ENCODE data around the gene ALG6. TPM values are rescaled to one million over a fixed set of nuclear protein-coding genes. Genes with fewer than 3 reads are reported as not detected.

Gene ALG6
- total RNA-seq (2014; rRNA removed; shearing (Covaris generic)): 15.8 and 19.9 TPM in 2 replicates

DNA sequence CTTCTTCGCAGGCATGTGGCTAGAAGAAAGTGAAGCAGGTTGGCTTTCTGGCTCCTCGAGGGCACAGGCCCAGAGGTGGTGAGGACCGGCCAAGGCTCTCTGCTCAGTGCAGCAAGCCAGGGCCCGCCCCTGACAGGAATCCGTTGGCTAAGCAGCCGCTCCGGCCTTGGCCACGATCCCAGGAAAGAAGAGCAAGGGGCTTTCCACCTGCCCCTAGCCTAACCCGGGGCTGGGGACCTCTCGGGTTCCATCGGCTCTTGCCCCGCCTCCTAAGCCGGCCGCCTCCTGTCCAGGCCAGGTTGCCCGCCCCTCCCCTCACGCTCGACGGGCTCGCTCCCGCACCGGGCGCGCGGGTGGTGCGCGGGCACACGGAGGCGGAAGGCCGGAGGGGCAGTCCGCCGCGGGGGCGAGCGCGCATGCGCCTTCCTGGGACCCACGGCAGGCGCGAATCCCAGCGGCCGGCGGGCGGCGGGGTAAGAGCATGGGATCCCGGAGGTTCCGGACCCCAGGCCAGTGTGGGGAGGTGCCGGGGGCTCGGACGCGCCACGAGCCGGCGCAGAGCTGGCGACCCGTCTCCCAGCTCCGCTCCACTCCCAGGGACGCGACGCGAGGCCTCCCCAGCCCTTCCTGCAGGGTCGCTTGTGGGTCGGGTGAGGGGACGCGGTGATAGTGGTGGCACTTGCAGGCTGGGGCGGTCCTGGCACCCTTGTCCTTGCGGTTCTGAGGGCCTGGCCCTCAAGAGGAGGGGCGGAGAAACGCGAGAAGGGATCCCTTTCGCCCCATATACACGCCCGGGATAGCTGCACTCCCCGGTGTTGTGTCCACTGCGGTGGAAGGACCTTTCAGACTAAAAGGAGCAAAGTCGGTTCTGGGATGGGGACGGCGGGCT, at the start of gene ALG6:
ALG6 (plus strand) TSS at position 413 of the 889 bp plus-strand sequence. CDS start 3,351 bp downstream, outside the sequence.
- DNase-seq (ENCODE audit: low read depth): peak; percentile 99

DNA sequence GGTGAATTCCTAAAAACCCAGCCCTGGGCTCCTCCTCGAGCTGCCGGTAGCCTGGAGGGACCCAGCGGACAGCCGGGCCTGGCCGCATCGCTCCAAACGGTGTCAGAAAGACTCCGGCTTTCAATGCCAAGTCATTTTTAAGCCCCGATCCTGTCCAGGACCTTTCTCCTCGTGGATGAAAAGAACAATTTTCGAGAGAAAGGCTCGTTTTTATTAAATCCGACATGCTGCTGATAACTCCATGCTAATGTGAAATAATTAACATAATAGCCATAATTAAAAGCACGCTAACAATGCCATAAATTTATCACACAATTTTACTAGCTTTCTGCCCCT, 49.6 kb upstream of the ALG6 start:
- no peak for DNase-seq (ENCODE audit: low read depth)

GRCh38 chr1:63318201-63318979, 49.0 kb upstream of the ALG6 start:
- no peak for DNase-seq (ENCODE audit: low read depth)

DNA sequence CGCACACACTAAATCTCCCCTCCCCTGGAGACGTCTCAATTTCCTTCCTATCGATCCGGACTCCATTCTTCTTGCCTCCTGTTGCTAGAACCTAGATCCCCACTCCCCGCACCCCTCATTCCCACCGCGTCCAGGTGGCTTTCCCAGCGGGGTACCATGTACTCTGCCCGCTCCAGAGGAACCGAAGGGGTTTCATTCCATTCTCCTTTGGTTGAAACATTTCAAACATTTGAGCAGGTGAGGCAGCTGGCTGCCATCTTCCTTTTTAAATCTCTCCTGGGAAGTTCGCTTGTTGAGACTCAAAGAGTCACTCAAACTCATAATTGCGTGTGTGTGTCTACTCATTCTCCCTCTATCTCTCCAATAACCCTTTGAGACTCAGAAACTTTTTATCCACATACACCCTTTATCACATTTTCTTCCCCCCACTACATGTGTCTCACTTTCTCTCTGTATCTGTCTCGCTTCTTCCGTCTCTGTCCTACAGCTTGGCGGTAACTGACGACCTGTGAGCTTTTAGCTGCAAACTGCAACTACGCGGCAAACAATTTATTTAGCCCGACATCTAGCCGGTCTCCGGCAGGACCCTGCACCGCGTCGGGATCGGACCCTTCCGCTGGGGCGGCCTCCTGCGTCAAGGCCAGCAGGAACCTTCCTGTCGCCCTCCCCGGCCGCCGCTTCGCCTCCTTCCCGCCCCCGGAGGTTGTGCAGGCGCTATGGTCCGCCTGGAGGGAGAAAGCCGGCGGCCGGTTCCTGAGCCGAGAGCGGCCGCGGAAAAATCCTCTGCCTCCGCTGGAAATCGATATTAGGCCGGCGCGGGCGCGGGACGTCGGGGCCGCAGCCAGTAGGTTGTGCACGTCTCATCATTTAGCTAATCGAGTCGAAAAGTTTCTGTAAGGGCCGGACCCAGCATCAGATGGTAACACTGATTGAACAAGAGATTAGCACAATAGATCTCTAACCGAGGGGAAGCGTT, 48.1 kb upstream of the ALG6 start:
- no peak for DNase-seq (ENCODE audit: low read depth)

DNA sequence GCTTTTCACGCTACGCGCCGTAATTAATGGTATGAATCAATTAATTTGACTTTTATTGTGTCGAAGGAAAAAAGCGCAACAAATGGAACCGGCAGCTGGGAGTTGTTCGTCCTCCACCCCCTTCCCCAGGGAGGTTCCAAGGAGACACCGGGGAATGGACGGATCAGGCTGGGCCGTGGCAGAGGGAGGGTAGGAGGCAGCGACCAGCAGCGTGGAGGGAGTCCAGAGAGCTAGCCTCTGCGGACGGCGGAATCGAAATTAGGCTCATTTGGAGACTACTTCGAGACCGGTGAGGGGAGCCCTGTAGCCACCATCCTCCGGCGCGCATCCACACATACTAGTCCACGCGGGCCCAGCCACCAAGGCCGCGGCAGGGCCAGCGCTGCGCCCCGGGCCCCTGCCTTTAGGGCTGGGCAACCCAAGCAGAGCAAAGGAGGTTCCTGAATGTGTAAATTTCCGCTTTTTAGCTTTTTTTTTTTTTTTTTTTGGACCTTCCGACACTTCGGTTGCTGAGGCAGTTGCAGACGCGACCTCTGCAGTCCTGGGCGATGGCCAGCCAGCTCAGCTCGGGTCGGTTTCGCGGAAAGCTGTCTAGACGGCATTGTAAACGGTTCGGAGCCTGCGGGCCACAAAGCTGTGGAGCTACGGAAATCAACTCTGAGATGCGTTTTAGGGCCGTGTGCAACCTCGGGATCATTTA, 47.3 kb upstream of the ALG6 start:
- no peak for DNase-seq (ENCODE audit: low read depth)

DNA sequence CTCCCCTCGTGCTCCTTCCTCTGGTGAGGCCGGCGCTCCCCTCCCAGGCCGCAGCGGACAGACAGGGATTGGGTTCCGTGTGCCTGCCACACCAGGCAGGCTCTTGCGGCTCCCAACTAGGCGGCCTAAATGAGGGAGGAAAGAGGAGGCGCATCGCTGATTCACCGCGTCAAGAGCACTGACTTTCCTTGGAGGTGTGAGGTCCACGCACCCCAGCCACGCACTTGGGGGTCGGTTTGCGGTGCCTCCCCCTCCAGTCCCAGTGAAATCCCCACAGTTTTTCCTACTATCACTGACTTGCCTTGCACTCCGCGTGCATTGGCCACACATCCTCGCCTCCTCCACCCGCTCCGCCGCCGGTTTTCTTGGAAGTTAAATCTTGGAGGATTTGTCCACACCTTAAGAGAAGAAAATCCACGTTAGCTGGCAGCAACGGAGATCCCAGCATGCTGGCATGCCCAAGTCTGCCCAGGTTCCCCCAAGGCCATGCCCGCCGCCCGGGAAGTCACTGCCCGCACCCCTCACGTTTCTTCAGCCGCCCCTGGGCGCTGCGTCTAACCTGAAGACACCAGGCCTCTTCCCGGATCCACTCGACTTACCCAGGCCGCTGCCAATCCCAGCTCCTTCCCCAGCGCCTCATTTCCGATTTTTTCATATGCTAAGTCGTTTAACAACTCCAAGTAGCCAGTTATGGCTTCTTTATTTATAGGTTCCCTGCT, 46.2 kb upstream of the ALG6 start:
- DNase-seq (ENCODE audit: low read depth): no peak

GRCh38 chr1:63321785-63322113, 45.7 kb upstream of the ALG6 start:
- DNase-seq (ENCODE audit: low read depth): no peak

DNA sequence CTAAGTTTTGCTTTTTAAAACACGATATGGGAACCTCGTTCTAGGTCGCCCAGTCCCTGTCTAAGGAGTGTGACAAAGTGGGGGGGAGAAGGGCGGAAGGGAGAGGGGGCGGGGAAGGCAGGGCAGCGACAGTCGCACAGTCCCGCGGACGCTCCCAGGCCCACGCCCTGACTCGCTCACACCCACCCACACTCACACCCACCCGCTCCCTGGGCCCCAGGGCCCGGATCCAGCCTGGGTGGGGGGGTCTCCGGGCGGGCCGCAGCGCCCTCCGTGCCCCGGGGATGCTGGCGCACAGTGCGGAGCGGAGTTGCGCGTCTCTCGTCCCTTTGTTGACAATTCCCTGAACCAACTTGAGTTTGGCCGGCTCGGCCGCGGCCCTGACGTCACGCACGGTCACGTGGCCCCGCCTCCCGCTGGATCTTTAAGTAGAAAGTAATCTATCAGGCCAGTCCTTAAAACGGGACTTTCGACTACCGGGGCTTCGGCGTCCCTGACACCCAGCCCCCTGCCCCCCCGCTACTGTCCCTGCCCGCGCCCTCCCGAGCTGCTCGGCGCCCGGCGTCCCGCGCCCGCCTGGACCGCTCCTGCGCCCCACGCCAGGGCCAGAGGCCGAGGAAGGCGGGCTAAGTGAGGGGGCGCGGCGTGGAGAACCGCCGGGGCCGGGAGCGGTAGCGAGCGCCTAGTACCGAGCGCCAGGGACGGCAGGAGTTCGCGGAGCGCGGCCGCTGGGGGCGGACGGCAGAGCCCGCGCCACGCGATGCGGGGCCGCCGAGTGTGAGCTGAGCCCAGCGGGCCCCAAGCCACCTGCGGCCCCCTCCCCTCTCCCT, 45.1 kb upstream of the ALG6 start, which contains the start of gene FOXD3:
FOXD3 (plus strand) TSS at position 454 of the 830 bp plus-strand sequence. CDS start 492 bp downstream, outside the sequence.
- peak; percentile 84 for DNase-seq (ENCODE audit: low read depth)

GRCh38 chr1:63322944-63323864, 44.2 kb upstream of the ALG6 start:
- DNase-seq (ENCODE audit: low read depth): peak; percentile 77

DNA sequence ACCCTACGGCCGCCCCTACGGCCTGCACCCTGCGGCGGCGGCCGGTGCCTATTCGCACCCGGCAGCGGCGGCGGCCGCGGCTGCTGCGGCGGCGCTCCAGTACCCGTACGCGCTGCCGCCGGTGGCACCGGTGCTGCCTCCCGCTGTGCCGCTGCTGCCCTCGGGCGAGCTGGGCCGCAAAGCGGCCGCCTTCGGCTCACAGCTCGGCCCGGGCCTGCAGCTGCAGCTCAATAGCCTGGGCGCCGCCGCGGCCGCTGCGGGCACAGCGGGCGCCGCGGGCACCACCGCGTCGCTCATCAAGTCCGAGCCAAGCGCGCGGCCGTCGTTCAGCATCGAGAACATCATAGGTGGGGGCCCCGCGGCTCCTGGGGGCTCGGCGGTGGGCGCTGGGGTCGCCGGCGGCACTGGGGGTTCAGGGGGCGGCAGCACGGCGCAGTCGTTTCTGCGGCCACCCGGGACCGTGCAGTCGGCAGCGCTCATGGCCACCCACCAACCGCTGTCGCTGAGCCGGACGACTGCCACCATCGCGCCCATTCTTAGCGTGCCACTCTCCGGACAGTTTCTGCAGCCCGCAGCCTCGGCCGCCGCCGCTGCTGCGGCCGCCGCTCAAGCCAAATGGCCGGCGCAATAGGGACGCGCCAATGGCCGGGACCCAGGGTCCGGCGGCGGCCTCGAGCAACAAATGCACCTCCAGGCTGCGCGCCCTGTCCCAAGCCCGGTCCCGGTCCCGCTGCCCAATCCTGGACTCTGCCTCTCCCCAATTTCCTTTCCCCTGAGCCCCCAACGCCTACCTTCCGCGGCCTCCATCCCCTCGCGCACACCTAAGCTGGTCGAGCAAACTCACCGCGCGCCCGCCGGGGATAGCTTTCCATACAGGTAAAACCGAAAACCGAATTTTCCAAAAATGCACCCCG, 43.3 kb upstream of the ALG6 start:
- DNase-seq (ENCODE audit: low read depth): peak; percentile 15

DNA sequence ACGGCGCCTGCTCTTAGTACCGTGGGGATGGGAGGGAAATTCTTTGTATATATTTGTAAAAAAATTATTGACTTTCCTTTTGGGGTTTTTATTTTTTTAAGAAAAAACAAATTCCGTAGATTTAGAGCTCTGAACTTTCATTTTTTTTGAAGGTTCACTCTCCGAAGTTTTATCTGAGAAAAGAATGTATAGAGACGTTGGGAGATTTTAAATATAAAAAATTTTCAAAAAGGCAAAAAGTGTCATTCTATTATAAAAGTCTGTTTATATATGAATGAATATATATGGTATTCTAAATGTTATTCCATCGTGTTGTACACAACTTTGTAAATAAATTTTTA, 42.7 kb upstream of the ALG6 start:
- DNase-seq (ENCODE audit: low read depth): no peak

DNA sequence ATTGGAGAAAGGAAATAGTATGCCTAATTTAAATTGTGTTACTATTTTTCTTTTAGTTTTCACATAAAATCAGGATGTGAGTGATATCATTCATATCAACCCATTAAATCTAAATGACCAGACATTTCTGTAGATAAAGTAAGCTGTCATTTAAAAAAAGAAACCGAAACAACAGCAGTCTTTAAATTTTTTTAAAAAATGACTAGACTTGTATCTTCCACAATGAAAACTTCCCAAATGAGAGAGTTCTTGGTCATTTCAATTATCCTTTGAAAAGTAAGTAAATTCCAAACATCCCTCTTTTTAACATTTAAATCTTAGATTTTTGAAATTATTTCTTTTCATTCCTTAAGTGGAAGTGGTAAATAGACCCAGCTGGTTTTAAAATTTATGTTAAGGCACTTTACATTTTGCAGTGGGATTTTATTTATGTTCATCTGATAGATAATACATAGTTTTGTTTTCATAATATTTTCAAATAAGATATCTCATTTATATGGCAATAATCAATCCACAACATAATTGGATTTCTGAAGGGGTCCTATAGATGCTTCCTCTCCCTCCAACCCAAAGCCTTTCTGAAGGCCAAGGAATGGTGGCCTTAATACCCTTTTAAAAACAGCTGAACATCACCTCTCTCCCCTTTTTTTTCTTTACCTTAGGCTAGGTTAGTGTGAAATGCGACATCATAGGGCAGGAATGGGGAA, 42.0 kb upstream of the ALG6 start:
- no peak for DNase-seq (ENCODE audit: low read depth)

DNA sequence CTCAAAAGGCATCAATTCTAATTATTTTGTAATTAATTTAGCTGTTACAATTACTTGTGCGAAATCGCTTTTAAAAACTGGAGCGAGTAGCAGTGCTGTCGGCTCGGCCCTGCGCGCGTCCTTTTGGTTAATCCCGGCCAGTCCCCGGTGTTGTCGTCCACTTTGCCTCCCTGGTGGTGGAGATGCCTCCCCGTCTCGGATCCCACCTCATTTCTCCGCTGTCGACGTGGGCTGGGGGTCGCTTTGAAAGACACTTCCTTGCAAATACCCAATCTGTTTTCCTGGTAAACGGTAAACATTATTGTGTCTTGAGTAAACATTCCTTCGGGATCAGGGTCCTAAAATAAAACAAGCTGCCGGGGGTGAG, 41.3 kb upstream of the ALG6 start:
- DNase-seq (ENCODE audit: low read depth): no peak

- no peak for DNase-seq (ENCODE audit: low read depth)
These were observed 40.7 kb upstream of the ALG6 start for GRCh38 chr1:63326473-63327380.

DNA sequence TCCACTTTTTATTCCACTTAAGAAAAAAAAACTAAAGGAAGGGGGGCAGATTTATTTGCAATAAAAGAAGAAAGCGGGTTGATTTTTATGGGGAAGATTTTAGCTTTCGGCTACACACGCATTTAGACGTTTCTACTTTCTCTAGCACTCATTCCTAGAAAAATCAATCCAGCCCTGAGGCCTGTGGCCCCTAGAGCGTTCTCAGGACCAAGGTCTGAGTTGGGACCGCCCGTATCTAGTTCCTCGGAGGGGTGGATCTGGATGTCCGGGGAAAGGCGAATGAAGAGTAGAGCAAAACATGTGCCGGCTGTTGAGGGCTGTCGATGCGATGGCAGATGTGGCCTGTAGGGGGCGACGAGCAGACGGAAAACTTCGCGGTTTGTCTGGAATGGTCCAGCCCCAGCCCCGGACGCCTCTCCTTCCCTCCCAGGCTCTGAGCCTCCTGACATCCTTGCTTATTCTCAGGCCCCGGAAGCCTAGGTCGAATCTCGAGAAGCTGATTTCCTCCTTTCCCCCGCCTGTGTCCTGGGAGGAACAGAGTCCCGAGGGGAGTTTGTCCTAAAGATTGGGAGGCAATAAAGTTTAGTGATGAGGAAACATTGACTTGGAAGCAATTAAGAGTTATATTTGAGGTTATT, 39.9 kb upstream of the ALG6 start:
- peak; percentile 77 for DNase-seq (ENCODE audit: low read depth)
